RWPE2 (cell line): Measurements from ENCODE around the gene CADM2.
"Not testable (repeated sequence)": the region's sequence is repeated elsewhere in the genome, so short reads cannot be mapped to it uniquely, and the experiment has no call there.

Experiments
- ATAC-seq: fragments of 200-7000 bp; cut with Tn5 transposase; 3 replicates; pipeline ENCODE4 v1.9.1; 2021; ENCODE audit warnings: low read depth
- DNase-seq: peaks from one replicate; pipeline ENCODE4 v3.0.0-alpha.2; 2020; ENCODE audit warnings: low spot score
- H3K27ac ChIP-seq: fragments of 450-650 bp; 2 replicates; pipeline ENCODE4 v1.5.1; 2017; ENCODE audit warnings: mild to moderate bottlenecking; ENCODE audit not compliant: poor library complexity, severe bottlenecking
- H3K27me3 ChIP-seq: fragments of 250-450 bp; sonication (Bioruptor Pico); 2 replicates; pipeline ENCODE4 v1.5.1; 2021; ENCODE audit warnings: mild to moderate bottlenecking, moderate library complexity; ENCODE audit not compliant: insufficient read depth, poor library complexity, severe bottlenecking
- H3K36me3 ChIP-seq: fragments of 250-450 bp; sonication (Bioruptor Pico); 2 replicates; pipeline ENCODE4 v1.5.1; 2020; ENCODE audit warnings: low read depth, mild to moderate bottlenecking, moderate library complexity
- H3K4me1 ChIP-seq: fragments of 250-450 bp; sonication (Bioruptor Pico); 2 replicates; pipeline ENCODE4 v1.5.1; 2021; ENCODE audit warnings: mild to moderate bottlenecking, moderate library complexity; ENCODE audit not compliant: insufficient read depth, poor library complexity, severe bottlenecking
- H3K4me3 ChIP-seq: fragments of 250-450 bp; sonication (Bioruptor Pico); 2 replicates; pipeline ENCODE4 v1.5.1; 2021; ENCODE audit warnings: mild to moderate bottlenecking, moderate library complexity; ENCODE audit not compliant: severe bottlenecking
- H3K9me3 ChIP-seq: fragments of 250-450 bp; sonication (Bioruptor Pico); 2 replicates; pipeline ENCODE4 v1.5.1; 2021; ENCODE audit warnings: mild to moderate bottlenecking, moderate library complexity; ENCODE audit not compliant: severe bottlenecking
- CTCF ChIP-seq: fragments of 450-650 bp; IDR thresholded peaks from one replicate; pipeline ENCODE4 v1.5.1; 2017; ENCODE audit warnings: mild to moderate bottlenecking, moderate library complexity; ENCODE audit not compliant: poor library complexity, severe bottlenecking

CADM2 gene

DNA sequence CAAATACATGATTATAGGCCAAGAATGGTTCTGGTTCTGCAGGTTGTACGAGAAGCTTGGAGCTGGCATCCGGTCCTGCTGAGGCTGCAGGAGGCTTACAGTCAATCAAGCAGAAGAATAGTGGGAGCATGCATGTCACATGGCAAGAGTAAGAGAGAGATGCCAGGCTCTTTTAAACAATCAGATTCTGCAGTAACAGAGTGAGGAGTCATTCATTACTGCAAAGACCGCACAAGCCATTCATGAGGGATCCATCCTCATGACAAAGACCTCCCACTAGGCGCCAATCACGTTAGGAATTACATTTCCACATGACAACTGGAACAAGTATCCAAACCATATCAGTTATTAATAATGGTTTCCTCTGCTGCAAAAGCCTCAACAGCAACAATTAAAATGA is 536.8 kb downstream of the CADM2 start:
- DNase-seq = no peak
- Histone ChIP-seq H3K27me3 (no peaks in the 10 kb centered on the region), H3K36me3 (no peaks in the 10 kb centered on the region), H3K4me1 (no peaks in the 10 kb centered on the region), H3K27ac (no peak overlapping the region), H3K9me3 (no peaks in the 10 kb centered on the region), H3K4me3 (no peak overlapping the region)
- TF ChIP-seq CTCF = no peak
- ATAC-seq = no peak

GRCh38 chr3:85498177-85498576 is 539.4 kb downstream of the CADM2 start:
- Histone ChIP-seq H3K4me1 (no peaks in the 10 kb centered on the region), H3K9me3 (no peaks in the 10 kb centered on the region), H3K27ac (no peak overlapping the region), H3K36me3 (no peaks in the 10 kb centered on the region), H3K4me3 (no peak overlapping the region), H3K27me3 (no peaks in the 10 kb centered on the region)
- no peak for TF ChIP-seq CTCF
- DNase-seq (no peak), ATAC-seq (no peak)

GRCh38 chr3:85502148-85502875 is 543.5 kb downstream of the CADM2 start:
- H3K9me3 ChIP-seq = no peaks in the 10 kb centered on the region
- no peak overlapping the region for H3K27ac ChIP-seq
- no peaks in the 10 kb centered on the region for H3K4me1 ChIP-seq
- no peak overlapping the region for H3K4me3 ChIP-seq
- no peaks in the 10 kb centered on the region for H3K36me3 ChIP-seq
- no peak for DNase-seq
- no peak for TF ChIP-seq CTCF
- no peaks in the 10 kb centered on the region for H3K27me3 ChIP-seq
- no peak for ATAC-seq

- not testable (repeated sequence) for H3K27me3 ChIP-seq, H3K9me3 ChIP-seq, H3K36me3 ChIP-seq, H3K4me1 ChIP-seq
- ATAC-seq = peak; percentile 76
- peak overlapping the region; percentile 55 for H3K27ac ChIP-seq
- peak; percentile 60 for DNase-seq
- TF ChIP-seq CTCF = peak; percentile 26
- peak overlapping the region; percentile 53 for H3K4me3 ChIP-seq
Measured at GRCh38 chr3:85504129-85504784, 545.5 kb downstream of the CADM2 start.

- not testable (repeated sequence) for H3K36me3 ChIP-seq, DNase-seq, H3K9me3 ChIP-seq, H3K27me3 ChIP-seq, H3K4me1 ChIP-seq
- H3K4me3 ChIP-seq = peak overlapping the region; percentile 53
- peak overlapping the region; percentile 55 for H3K27ac ChIP-seq
- ATAC-seq = peak; percentile 58
Measured at GRCh38 chr3:85504785-85505511, 546.2 kb downstream of the CADM2 start.

GRCh38 chr3:85507052-85507451 is 548.3 kb downstream of the CADM2 start:
- not testable (repeated sequence) for H3K27ac ChIP-seq, DNase-seq, H3K4me1 ChIP-seq, H3K4me3 ChIP-seq, H3K27me3 ChIP-seq, H3K9me3 ChIP-seq, ATAC-seq, H3K36me3 ChIP-seq
